ENCODE measurements around the gene FAAP20.

DNA sequence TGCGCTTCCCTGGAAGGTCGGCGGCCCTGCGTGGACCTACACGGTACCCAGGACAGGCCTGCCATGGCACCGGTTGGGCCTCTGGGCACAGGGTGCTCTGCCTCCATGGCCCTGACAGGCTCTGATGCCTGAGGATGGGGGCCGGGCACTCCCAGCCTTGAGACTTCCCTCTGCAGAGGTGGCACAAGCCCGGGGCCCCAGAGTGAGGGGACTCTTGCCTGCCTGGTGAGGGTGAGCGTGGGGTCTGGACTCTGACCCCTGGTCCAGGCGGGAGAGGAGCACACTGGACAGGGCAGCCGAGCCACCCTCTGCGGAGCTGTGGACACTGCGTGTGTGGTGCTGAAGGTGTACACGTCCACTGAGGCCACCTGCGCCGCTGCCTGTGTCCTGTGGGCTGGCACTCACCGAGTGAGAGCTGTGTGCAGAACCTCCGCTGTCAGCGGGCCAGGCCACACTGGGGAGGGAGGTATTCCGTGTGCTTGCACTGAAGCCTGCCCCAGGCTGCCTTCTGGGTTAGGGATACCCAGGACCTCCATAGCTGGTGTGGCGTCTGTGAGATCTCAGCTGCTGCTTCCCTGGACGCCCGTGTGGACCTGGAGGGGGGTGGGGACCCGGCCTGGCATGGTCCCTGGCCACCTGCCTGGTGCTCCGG is 43.9 kb upstream of the FAAP20 start:
- TF ChIP-seq SMC3 (IDR thresholded peaks at IDR 0.05), result no peak
- no peak for TF ChIP-seq NFE2L2 (conservative IDR thresholded peaks at IDR 0.05; ENCODE audit: low read length)
- TF ChIP-seq CEBPB (IDR thresholded peaks at IDR 0.05), result no peak
- no peak for TF ChIP-seq RARB (CRISPR knock-in tag; IDR thresholded peaks at IDR 0.05)
- no peak for TF ChIP-seq MAZ (IDR thresholded peaks at IDR 0.05; ENCODE audit: borderline replicate concordance, low read depth, low read length)
- TF ChIP-seq, protein P1, sequence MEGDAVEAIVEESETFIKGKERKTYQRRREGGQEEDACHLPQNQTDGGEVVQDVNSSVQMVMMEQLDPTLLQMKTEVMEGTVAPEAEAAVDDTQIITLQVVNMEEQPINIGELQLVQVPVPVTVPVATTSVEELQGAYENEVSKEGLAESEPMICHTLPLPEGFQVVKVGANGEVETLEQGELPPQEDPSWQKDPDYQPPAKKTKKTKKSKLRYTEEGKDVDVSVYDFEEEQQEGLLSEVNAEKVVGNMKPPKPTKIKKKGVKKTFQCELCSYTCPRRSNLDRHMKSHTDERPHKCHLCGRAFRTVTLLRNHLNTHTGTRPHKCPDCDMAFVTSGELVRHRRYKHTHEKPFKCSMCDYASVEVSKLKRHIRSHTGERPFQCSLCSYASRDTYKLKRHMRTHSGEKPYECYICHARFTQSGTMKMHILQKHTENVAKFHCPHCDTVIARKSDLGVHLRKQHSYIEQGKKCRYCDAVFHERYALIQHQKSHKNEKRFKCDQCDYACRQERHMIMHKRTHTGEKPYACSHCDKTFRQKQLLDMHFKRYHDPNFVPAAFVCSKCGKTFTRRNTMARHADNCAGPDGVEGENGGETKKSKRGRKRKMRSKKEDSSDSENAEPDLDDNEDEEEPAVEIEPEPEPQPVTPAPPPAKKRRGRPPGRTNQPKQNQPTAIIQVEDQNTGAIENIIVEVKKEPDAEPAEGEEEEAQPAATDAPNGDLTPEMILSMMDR (IDR thresholded peaks at IDR 0.05), result no peak
- no peak for TF ChIP-seq RAD21 (conservative IDR thresholded peaks at IDR 0.05 in 1 of 2, IDR thresholded peaks at IDR 0.05 in 1 of 2)
